Measurements from ENCODE around the gene PCDHA7. TPM values are rescaled to one million over a fixed set of nuclear protein-coding genes. Genes with fewer than 3 reads are reported as not detected.
"Not testable (repeated sequence)": the region's sequence is repeated elsewhere in the genome, so short reads cannot be mapped to it uniquely, and the experiment has no call there.

The PCDHA7 gene
- 0.44 TPM in 2 replicates for polyA plus RNA-seq (2011; rRNA removed)
- polyA minus RNA-seq (2011; rRNA and poly(A)+ RNA removed) = 0.14 and 0.36 TPM in 2 replicates

GRCh38 chr5:140833993-140834392 is at the start of gene PCDHA7:
PCDHA7 (plus strand) TSS chr5:140834269; CDS start chr5:140834384, 115 bp downstream.
- CTCF ChIA-PET = no interaction called here
- Histone ChIP-seq H3K4me3 (ENCODE audit: low read depth, low read length) (peak within 1 kb of the TSS; percentile 27), H3K36me3 (ENCODE audit: control insufficient read depth, insufficient read depth, low read length) (no peaks in the 10 kb centered on the region), H3K27me3 (ENCODE audit: control insufficient read depth, insufficient read depth, low read length) (no peaks in the 10 kb centered on the region)
- no peak for TF ChIP-seq CTCF (IDR thresholded peaks at IDR 0.05; ENCODE audit: insufficient read depth, low read depth, low read length)
- POLR2A ChIA-PET = no interaction called here
- no peak for DNase-seq (ENCODE audit: low read depth)

- ChIA-PET POLR2A (no interaction called here), CTCF (no interaction called here)
- H3K4me3 ChIP-seq (ENCODE audit: low read depth, low read length) = no peak within 1 kb of the TSS
- no peak for DNase-seq (ENCODE audit: low read depth)
- no peaks in the 10 kb centered on the region for H3K27me3 ChIP-seq (ENCODE audit: control insufficient read depth, insufficient read depth, low read length)
- no peaks in the 10 kb centered on the region for H3K36me3 ChIP-seq (ENCODE audit: control insufficient read depth, insufficient read depth, low read length)
- TF ChIP-seq CTCF (IDR thresholded peaks at IDR 0.05; ENCODE audit: insufficient read depth, low read depth, low read length) = no peak
Measured at GRCh38 chr5:140785905-140786686, 48.0 kb upstream of the PCDHA7 start, which contains the start of gene PCDHA1. PCDHA1 (plus strand) TSS chr5:140786140.

- H3K36me3 ChIP-seq (ENCODE audit: control insufficient read depth, insufficient read depth, low read length); POLR2A ChIA-PET; CTCF ChIA-PET; H3K27me3 ChIP-seq (ENCODE audit: control insufficient read depth, insufficient read depth, low read length); DNase-seq (ENCODE audit: low read depth); H3K4me3 ChIP-seq (ENCODE audit: low read depth, low read length): not testable (repeated sequence)
Measured at GRCh38 chr5:140787422-140787821, 46.6 kb upstream of the PCDHA7 start.

- DNase-seq (ENCODE audit: low read depth); POLR2A ChIA-PET; H3K36me3 ChIP-seq (ENCODE audit: control insufficient read depth, insufficient read depth, low read length); CTCF ChIA-PET; H3K27me3 ChIP-seq (ENCODE audit: control insufficient read depth, insufficient read depth, low read length); H3K4me3 ChIP-seq (ENCODE audit: low read depth, low read length): not testable (repeated sequence)
Measured at GRCh38 chr5:140787849-140788504, 46.1 kb upstream of the PCDHA7 start.

GRCh38 chr5:140791089-140791488 is 43.0 kb upstream of the PCDHA7 start:
- Histone ChIP-seq H3K36me3 (ENCODE audit: control insufficient read depth, insufficient read depth, low read length) (no peaks in the 10 kb centered on the region), H3K4me3 (ENCODE audit: low read depth, low read length) (no peak overlapping the region), H3K27me3 (ENCODE audit: control insufficient read depth, insufficient read depth, low read length) (no peaks in the 10 kb centered on the region)
- ChIA-PET POLR2A (no interaction called here), CTCF (no interaction called here)
- TF ChIP-seq CTCF (IDR thresholded peaks at IDR 0.05; ENCODE audit: insufficient read depth, low read depth, low read length) = no peak
- no peak for DNase-seq (ENCODE audit: low read depth)

- TF ChIP-seq CTCF (IDR thresholded peaks at IDR 0.05; ENCODE audit: insufficient read depth, low read depth, low read length) = no peak
- Histone ChIP-seq H3K27me3 (ENCODE audit: control insufficient read depth, insufficient read depth, low read length) (no peaks in the 10 kb centered on the region), H3K36me3 (ENCODE audit: control insufficient read depth, insufficient read depth, low read length) (no peaks in the 10 kb centered on the region), H3K4me3 (ENCODE audit: low read depth, low read length) (no peak within 1 kb of the TSS)
- no peak for DNase-seq (ENCODE audit: low read depth)
- ChIA-PET POLR2A (no interaction called here), CTCF (no interaction called here)
Measured at GRCh38 chr5:140794595-140795258, 39.3 kb upstream of the PCDHA7 start, which contains the start of gene PCDHA2. PCDHA2 (plus strand) TSS chr5:140794852.

All from BJ (cell line).